HCT116 (cell line): Measurements from ENCODE around the gene TDRD9. TPM values are rescaled to one million over a fixed set of nuclear protein-coding genes. Genes with fewer than 3 reads are reported as not detected.

Source experiments
- ATAC-seq: fragments of 200-7000 bp; cut with Tn5 transposase; 2 replicates; pipeline ENCODE4 v1.9.1; 2020; ENCODE audit warnings: mild to moderate bottlenecking, moderate library complexity
- BruUV-seq: library from RNA; stranded (reverse); fragments of 400-500 nt; replicated peaks from 2 replicates; lab custom pipeline; 2021; lab: Mats Ljungman, UMichigan
- CTCF ChIA-PET: fragments of 300-600 bp; sonication (Branson Sonifier 250); formaldehyde crosslinking; loops from one replicate; lab custom pipeline; 2021; ENCODE audit warnings: antibody characterized with exemption; lab: Charles Lee
- POLR2A ChIA-PET: fragments of 300-600, 350-600 bp; sonication (Branson Sonifier 250); formaldehyde crosslinking; loops from one replicate; lab custom pipeline; 2021; ENCODE audit warnings: antibody characterized with exemption; lab: Charles Lee
- RAD21 ChIA-PET, 2 experiments: fragments of 300-600 bp; sonication (Branson Sonifier 250); formaldehyde crosslinking; loops; one replicate each; lab custom pipeline; 2023; ENCODE audit warnings: low total read pairs in 2 of 2; ENCODE audit not compliant: uncharacterized antibody in 2 of 2, unreplicated experiment in 2 of 2, low non-redundant PET in 1 of 2; lab: Charles Lee
- DNase-seq: peaks from one replicate; pipeline ENCODE4 v3.0.0-alpha.2; 2010; ENCODE audit warnings: low read depth, low spot score
- H2AFZ ChIP-seq: fragments of 200-600 bp; shearing (Covaris generic), sonication (generic); 2 replicates; pipeline ENCODE4 v1.6.1; 2017; ENCODE audit warnings: low read depth, mixed run types, mixed read lengths, antibody characterized with exemption, low read length; ENCODE audit not compliant: poor library complexity, severe bottlenecking
- H3K27ac ChIP-seq: 2 replicates; pipeline ENCODE4 v1.5.1; 2012; ENCODE audit warnings: low read depth, low read length
- H3K27me3 ChIP-seq: fragments of 200-600 bp; sonication (generic); 2 replicates; pipeline ENCODE4 v1.6.1; 2016; ENCODE audit warnings: mixed run types, low read length, mixed read lengths; ENCODE audit not compliant: insufficient read depth
- H3K36me3 ChIP-seq, 2 experiments: fragments of 200-500 bp in 1 of 2; fragments of 200-600 bp in 1 of 2; sonication (Bioruptor generic) in 1 of 2; sonication (generic) in 1 of 2; 2 replicates each; pipeline versions ENCODE4 v1.5.1 to v1.6.1; 2014 to 2016; ENCODE audit warnings: low read length in 2 of 2, inconsistent platforms in 1 of 2, mixed read lengths in 1 of 2, mixed run types in 1 of 2; ENCODE audit not compliant: insufficient read depth in 2 of 2, control insufficient read depth in 1 of 2
- H3K4me1 ChIP-seq, 2 experiments: fragments of 200-600 bp in 1 of 2; sonication (generic) in 1 of 2; 2 replicates each; pipeline versions ENCODE4 v1.5.1 to v1.6.1; 2012 to 2017; ENCODE audit warnings: low read length in 2 of 2, inconsistent platforms in 1 of 2, mild to moderate bottlenecking in 1 of 2, mixed read lengths in 1 of 2, mixed run types in 1 of 2, moderate library complexity in 1 of 2; ENCODE audit not compliant: insufficient read depth in 2 of 2, control insufficient read depth in 1 of 2
- H3K4me2 ChIP-seq: fragments of 200-600 bp; sonication (generic); 2 replicates; pipeline ENCODE4 v1.6.1; 2017; ENCODE audit warnings: mixed run types, low read length, mixed read lengths
- H3K4me3 ChIP-seq, 2 experiments: fragments of 200-600 bp in 1 of 2; sonication (generic) in 1 of 2; replicated peaks in 1 of 2; 2 replicates each; pipeline ENCODE4 v1.5.1; 2011 to 2016; ENCODE audit warnings: low read length in 2 of 2, control low read depth in 1 of 2, low read depth in 1 of 2, mild to moderate bottlenecking in 1 of 2, mixed read lengths in 1 of 2, mixed run types in 1 of 2
- H3K79me2 ChIP-seq: fragments of 200-600 bp; sonication (generic); 2 replicates; pipeline ENCODE4 v1.6.1; 2017; ENCODE audit warnings: mild to moderate bottlenecking, mixed run types, low read length, moderate library complexity, mixed read lengths; ENCODE audit not compliant: insufficient read depth
- H3K9ac ChIP-seq: fragments of 200-600 bp; sonication (generic); 2 replicates; pipeline ENCODE4 v1.6.1; 2016; ENCODE audit warnings: low read length, mixed read lengths
- H3K9me2 ChIP-seq: fragments of 200-600 bp; sonication (generic), shearing (Covaris generic); 2 replicates; pipeline ENCODE4 v1.6.1; 2017; ENCODE audit warnings: mixed run types, mild to moderate bottlenecking, moderate library complexity; ENCODE audit not compliant: insufficient read depth
- H3K9me3 ChIP-seq, 2 experiments: fragments of 200-500 bp in 1 of 2; fragments of 200-600 bp in 1 of 2; sonication (Bioruptor generic) in 1 of 2; sonication (generic) in 1 of 2; 2 replicates each; pipeline ENCODE4 v1.6.1; 2014 to 2017; ENCODE audit warnings: low read length in 2 of 2, mixed read lengths in 2 of 2, inconsistent platforms in 1 of 2, low read depth in 1 of 2, mild to moderate bottlenecking in 1 of 2, mixed run types in 1 of 2, moderate library complexity in 1 of 2; ENCODE audit not compliant: control insufficient read depth in 1 of 2, insufficient read depth in 1 of 2
- H4K20me1 ChIP-seq: fragments of 200-600 bp; sonication (generic), shearing (Covaris generic); 2 replicates; pipeline ENCODE4 v1.6.1; 2017; ENCODE audit warnings: mixed run types, mild to moderate bottlenecking, moderate library complexity; ENCODE audit not compliant: insufficient read depth
- CBX3 ChIP-seq: IDR thresholded peaks from 2 replicates; pipeline ENCODE4 v1.6.1; 2012; ENCODE audit warnings: low read depth
- CEBPB ChIP-seq: IDR thresholded peaks from 2 replicates; pipeline ENCODE4 v1.6.1; 2012; ENCODE audit warnings: low read depth
- ELF1 ChIP-seq: IDR thresholded peaks from 2 replicates; pipeline ENCODE4 v1.6.1; 2012; ENCODE audit warnings: low read depth, borderline replicate concordance
- EZH2 ChIP-seq: fragments of 200-600 bp; sonication (generic); IDR thresholded peaks from 2 replicates; pipeline ENCODE4 v1.6.1; 2017; ENCODE audit warnings: antibody characterized with exemption, mixed run types
- MAX ChIP-seq: IDR thresholded peaks from 2 replicates; pipeline ENCODE4 v1.6.1; 2012
- POLR2AphosphoS5 ChIP-seq: IDR thresholded peaks from 2 replicates; pipeline ENCODE4 v1.6.1; 2011; ENCODE audit warnings: mild to moderate bottlenecking, low read depth, low read length, moderate library complexity
- RAD21 ChIP-seq: IDR thresholded peaks from 2 replicates; pipeline ENCODE4 v1.6.1; 2012; ENCODE audit warnings: low read depth, mild to moderate bottlenecking
- SIN3A ChIP-seq: IDR thresholded peaks from 2 replicates; pipeline ENCODE4 v1.6.1; 2012; ENCODE audit warnings: low read depth
- SRF ChIP-seq: IDR thresholded peaks from 2 replicates; pipeline ENCODE4 v1.6.1; 2012; ENCODE audit warnings: low read depth
- ZNF274 ChIP-seq: fragments of 200-500 bp; sonication (Bioruptor generic); IDR thresholded peaks from 2 replicates; pipeline ENCODE4 v1.6.1; 2014; ENCODE audit warnings: mild to moderate bottlenecking, low read depth, low read length, inconsistent platforms
- intact Hi-C: fragments of 100-400 bp; cut with micrococcal nuclease; formaldehyde crosslinking; loops from 2 replicates; pipeline ENCODE4 v1.10.0; 2022
- total RNA-seq: library from RNA; stranded (reverse); gene quantifications from one replicate; pipeline ENCODE4 v1.2.1, GENCODE V29; 2021; ENCODE audit not compliant: unreplicated experiment
- TF ChIP-seq, protein P1 (sequence below): IDR thresholded peaks from 2 replicates; pipeline ENCODE4 v1.6.1; 2012; ENCODE audit warnings: low read depth

The TDRD9 gene
- total RNA-seq, 1 experiment from 2014 or later, result not detected

- TF ChIP-seq SIN3A (no peak), ZNF274 (no peak)
- TF ChIP-seq, protein P1, sequence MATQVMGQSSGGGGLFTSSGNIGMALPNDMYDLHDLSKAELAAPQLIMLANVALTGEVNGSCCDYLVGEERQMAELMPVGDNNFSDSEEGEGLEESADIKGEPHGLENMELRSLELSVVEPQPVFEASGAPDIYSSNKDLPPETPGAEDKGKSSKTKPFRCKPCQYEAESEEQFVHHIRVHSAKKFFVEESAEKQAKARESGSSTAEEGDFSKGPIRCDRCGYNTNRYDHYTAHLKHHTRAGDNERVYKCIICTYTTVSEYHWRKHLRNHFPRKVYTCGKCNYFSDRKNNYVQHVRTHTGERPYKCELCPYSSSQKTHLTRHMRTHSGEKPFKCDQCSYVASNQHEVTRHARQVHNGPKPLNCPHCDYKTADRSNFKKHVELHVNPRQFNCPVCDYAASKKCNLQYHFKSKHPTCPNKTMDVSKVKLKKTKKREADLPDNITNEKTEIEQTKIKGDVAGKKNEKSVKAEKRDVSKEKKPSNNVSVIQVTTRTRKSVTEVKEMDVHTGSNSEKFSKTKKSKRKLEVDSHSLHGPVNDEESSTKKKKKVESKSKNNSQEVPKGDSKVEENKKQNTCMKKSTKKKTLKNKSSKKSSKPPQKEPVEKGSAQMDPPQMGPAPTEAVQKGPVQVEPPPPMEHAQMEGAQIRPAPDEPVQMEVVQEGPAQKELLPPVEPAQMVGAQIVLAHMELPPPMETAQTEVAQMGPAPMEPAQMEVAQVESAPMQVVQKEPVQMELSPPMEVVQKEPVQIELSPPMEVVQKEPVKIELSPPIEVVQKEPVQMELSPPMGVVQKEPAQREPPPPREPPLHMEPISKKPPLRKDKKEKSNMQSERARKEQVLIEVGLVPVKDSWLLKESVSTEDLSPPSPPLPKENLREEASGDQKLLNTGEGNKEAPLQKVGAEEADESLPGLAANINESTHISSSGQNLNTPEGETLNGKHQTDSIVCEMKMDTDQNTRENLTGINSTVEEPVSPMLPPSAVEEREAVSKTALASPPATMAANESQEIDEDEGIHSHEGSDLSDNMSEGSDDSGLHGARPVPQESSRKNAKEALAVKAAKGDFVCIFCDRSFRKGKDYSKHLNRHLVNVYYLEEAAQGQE, result no peak
Observed at GRCh38 chr14:104030958-104031357, 102.7 kb downstream of the TDRD9 start (continued).

- H3K27me3 ChIP-seq, result 0 out of 2 replicates have a peak, but pooled peaks cover 4% of the 10 kb centered on the region
- no peaks in the 10 kb centered on the region for H3K4me1 ChIP-seq
- RAD21 ChIA-PET, result no interaction called here
- TF ChIP-seq SRF, result no peak
- TF ChIP-seq CBX3, result no peak
- TF ChIP-seq CEBPB, result no peak
- no peak for TF ChIP-seq EZH2
- no peak for TF ChIP-seq MAX
- no peak for TF ChIP-seq ELF1
- TF ChIP-seq RAD21, result no peak
- TF ChIP-seq ZNF274, result no peak
- no peak for TF ChIP-seq SIN3A
- TF ChIP-seq POLR2AphosphoS5, result no peak
- no peak overlapping the region for H2AFZ ChIP-seq
- intact Hi-C loops, result no loop called here
- no peaks in the 10 kb centered on the region for H3K9me3 ChIP-seq
- ATAC-seq, result no peak
- no peaks in the 10 kb centered on the region for H4K20me1 ChIP-seq
- H3K79me2 ChIP-seq, result no peaks in the 10 kb centered on the region
- H3K4me3 ChIP-seq, result no peak overlapping the region
- BruUV-seq, result no TSS peak
- DNase-seq, result no peak
- no peaks in the 10 kb centered on the region for H3K36me3 ChIP-seq
- no peak overlapping the region for H3K27ac ChIP-seq
- POLR2A ChIA-PET, result interaction anchor here (0.6 kb wide), 1 partner anchor 438 kb away, joined by 3 read pairs; no protein-coding TSS in a partner anchor
- H3K9ac ChIP-seq, result no peak overlapping the region
- CTCF ChIA-PET, result no interaction called here
- H3K4me2 ChIP-seq, result no peak overlapping the region
- no peaks in the 10 kb centered on the region for H3K9me2 ChIP-seq
Observed at GRCh38 chr14:104031384-104031783, 103.1 kb downstream of the TDRD9 start.
